Measurements from ENCODE around the gene SLC25A52. TPM values are rescaled to one million over a fixed set of nuclear protein-coding genes. Genes with fewer than 3 reads are reported as not detected.

The SLC25A52 gene
- total RNA-seq, 1 donor from 2014 or later: not detected

- Mint-ChIP-seq H3K9me3 (ENCODE audit: unreplicated experiment) (peaks cover 5% of the 10 kb centered on the region), H3K27ac (ENCODE audit: unreplicated experiment) (no peak overlapping the region), H3K4me1 (ENCODE audit: low read depth, unreplicated experiment) (no peaks in the 10 kb centered on the region), H3K36me3 (ENCODE audit: unreplicated experiment) (peaks cover 17% of the 10 kb centered on the region), H3K4me3 (ENCODE audit: unreplicated experiment) (no peak overlapping the region), H3K27me3 (ENCODE audit: unreplicated experiment) (no peaks in the 10 kb centered on the region)
- no peak for TF ChIP-seq CTCF (IDR thresholded peaks at IDR 0.05; ENCODE audit: partially characterized antibody, unreplicated experiment)
- DNase-seq: no peak
Observed at GRCh38 chr18:31778391-31778950, 17.8 kb upstream of the SLC25A52 start.

GRCh38 chr18:31776093-31776492 lies 15.4 kb upstream of the SLC25A52 start:
- Mint-ChIP-seq H3K36me3 (ENCODE audit: unreplicated experiment) (peaks cover 17% of the 10 kb centered on the region), H3K27me3 (ENCODE audit: unreplicated experiment) (no peaks in the 10 kb centered on the region), H3K4me1 (ENCODE audit: low read depth, unreplicated experiment) (no peaks in the 10 kb centered on the region), H3K27ac (ENCODE audit: unreplicated experiment) (no peak overlapping the region), H3K9me3 (ENCODE audit: unreplicated experiment) (peaks cover 5% of the 10 kb centered on the region), H3K4me3 (ENCODE audit: unreplicated experiment) (no peak overlapping the region)
- no peak for TF ChIP-seq CTCF (IDR thresholded peaks at IDR 0.05; ENCODE audit: partially characterized antibody, unreplicated experiment)
- no peak for DNase-seq

GRCh38 chr18:31774962-31775361 lies 14.3 kb upstream of the SLC25A52 start:
- H3K27ac Mint-ChIP-seq (ENCODE audit: unreplicated experiment): no peak overlapping the region
- H3K4me1 Mint-ChIP-seq (ENCODE audit: low read depth, unreplicated experiment): no peaks in the 10 kb centered on the region
- H3K9me3 Mint-ChIP-seq (ENCODE audit: unreplicated experiment): peaks cover 7% of the 10 kb centered on the region
- no peaks in the 10 kb centered on the region for H3K27me3 Mint-ChIP-seq (ENCODE audit: unreplicated experiment)
- H3K4me3 Mint-ChIP-seq (ENCODE audit: unreplicated experiment): no peak overlapping the region
- no peak for TF ChIP-seq CTCF (IDR thresholded peaks at IDR 0.05; ENCODE audit: partially characterized antibody, unreplicated experiment)
- DNase-seq: no peak
- H3K36me3 Mint-ChIP-seq (ENCODE audit: unreplicated experiment): peaks cover 17% of the 10 kb centered on the region

GRCh38 chr18:31774477-31774785 lies 13.8 kb upstream of the SLC25A52 start:
- Mint-ChIP-seq H3K9me3 (ENCODE audit: unreplicated experiment) (peaks cover 5% of the 10 kb centered on the region), H3K4me3 (ENCODE audit: unreplicated experiment) (no peak overlapping the region), H3K36me3 (ENCODE audit: unreplicated experiment) (peaks cover 12% of the 10 kb centered on the region), H3K27ac (ENCODE audit: unreplicated experiment) (no peak overlapping the region), H3K27me3 (ENCODE audit: unreplicated experiment) (no peaks in the 10 kb centered on the region), H3K4me1 (ENCODE audit: low read depth, unreplicated experiment) (no peaks in the 10 kb centered on the region)
- DNase-seq: no peak
- TF ChIP-seq CTCF (IDR thresholded peaks at IDR 0.05; ENCODE audit: partially characterized antibody, unreplicated experiment): no peak

GRCh38 chr18:31773774-31774476 lies 13.2 kb upstream of the SLC25A52 start:
- H3K4me1 Mint-ChIP-seq (ENCODE audit: low read depth, unreplicated experiment): no peaks in the 10 kb centered on the region
- no peak overlapping the region for H3K4me3 Mint-ChIP-seq (ENCODE audit: unreplicated experiment)
- H3K9me3 Mint-ChIP-seq (ENCODE audit: unreplicated experiment): peaks cover 5% of the 10 kb centered on the region
- TF ChIP-seq CTCF (IDR thresholded peaks at IDR 0.05; ENCODE audit: partially characterized antibody, unreplicated experiment): no peak
- H3K27me3 Mint-ChIP-seq (ENCODE audit: unreplicated experiment): no peaks in the 10 kb centered on the region
- no peak overlapping the region for H3K27ac Mint-ChIP-seq (ENCODE audit: unreplicated experiment)
- no peak for DNase-seq
- peaks cover 7% of the 10 kb centered on the region for H3K36me3 Mint-ChIP-seq (ENCODE audit: unreplicated experiment)
